Activated CD8-positive, alpha-beta T cell treated with anti-CD3 and anti-CD28 coated beads for 36 hours (primary cell): ENCODE results near the gene CGB3. TPM values are rescaled to one million over a fixed set of nuclear protein-coding genes. Genes with fewer than 3 reads are reported as not detected.

Experiments used
- ATAC-seq: fragments of 200-7000 bp; cut with Tn5 transposase; one replicate; pipeline ENCODE4 v1.10.0; 2021; ENCODE audit warnings: mild to moderate bottlenecking, moderate library complexity
- CTCF ChIA-PET: fragments of 350-600 bp; sonication (Branson Sonifier 250); formaldehyde crosslinking; loops from one replicate; lab custom pipeline; 2021; ENCODE audit warnings: antibody characterized with exemption; lab: Charles Lee
- POLR2A ChIA-PET: fragments of 350-600 bp; sonication (Branson Sonifier 250); formaldehyde crosslinking; loops from one replicate; lab custom pipeline; 2021; ENCODE audit warnings: antibody characterized with exemption; lab: Charles Lee
- DNase-seq: peaks from one replicate; pipeline ENCODE4 v3.0.0-alpha.2; 2020
- H3K27ac Mint-ChIP-seq: one replicate; pipeline ENCODE4 v1.8.0; 2021; ENCODE audit warnings: mild to moderate bottlenecking, mixed read lengths
- H3K27me3 Mint-ChIP-seq: one replicate; pipeline ENCODE4 v1.8.0; 2021; ENCODE audit warnings: mixed read lengths
- H3K36me3 Mint-ChIP-seq: one replicate; pipeline ENCODE4 v1.8.0; 2021; ENCODE audit warnings: low read depth, mixed read lengths
- H3K4me1 Mint-ChIP-seq: one replicate; pipeline ENCODE4 v1.8.0; 2021; ENCODE audit warnings: low read depth, mixed read lengths
- H3K4me3 Mint-ChIP-seq: one replicate; pipeline ENCODE4 v1.8.0; 2021; ENCODE audit warnings: mild to moderate bottlenecking, moderate library complexity, mixed read lengths
- H3K9me3 Mint-ChIP-seq: one replicate; pipeline ENCODE4 v1.8.0; 2021; ENCODE audit warnings: mixed read lengths
- intact Hi-C: fragments of 100-400 bp; cut with micrococcal nuclease; formaldehyde crosslinking; loops from one replicate; pipeline ENCODE4 v1.10.0; 2022
- microRNA-seq: library from miRNA; unstranded; fragments of <30 nt; microRNA quantifications from one replicate; pipeline ENCODE4 v1.2.0, GENCODE V29; 2022; ENCODE audit warnings: borderline microRNAs expressed, borderline replicate concordance
- total RNA-seq, 2 experiments: library from RNA; stranded (reverse); gene quantifications; one replicate each; pipeline ENCODE4 v1.2.3, GENCODE V29; 2021
- TF ChIP-seq, protein P1 (sequence below): fragments of 200-600 bp; IDR thresholded peaks from one replicate; pipeline ENCODE4 v1.8.0; 2022; ENCODE audit warnings: antibody characterized with exemption, mild to moderate bottlenecking

The CGB3 gene
- total RNA-seq, 2 experiments from 2014 or later: not detected

- POLR2A ChIA-PET: interaction anchor here (3.1 to 4.9 kb wide), 2 partner anchors 10 to 15 kb away, joined by 8 to 36 read pairs; partner anchors contain the start of gene FTL
- intact Hi-C loops: no loop called here
- H3K9me3 Mint-ChIP-seq: no peaks in the 10 kb centered on the region
These were observed 47.1 kb downstream of the CGB3 start for GRCh38 chr19:48977061-48977460.

GRCh38 chr19:48975947-48976847 lies 47.9 kb downstream of the CGB3 start:
- TF ChIP-seq, protein P1, sequence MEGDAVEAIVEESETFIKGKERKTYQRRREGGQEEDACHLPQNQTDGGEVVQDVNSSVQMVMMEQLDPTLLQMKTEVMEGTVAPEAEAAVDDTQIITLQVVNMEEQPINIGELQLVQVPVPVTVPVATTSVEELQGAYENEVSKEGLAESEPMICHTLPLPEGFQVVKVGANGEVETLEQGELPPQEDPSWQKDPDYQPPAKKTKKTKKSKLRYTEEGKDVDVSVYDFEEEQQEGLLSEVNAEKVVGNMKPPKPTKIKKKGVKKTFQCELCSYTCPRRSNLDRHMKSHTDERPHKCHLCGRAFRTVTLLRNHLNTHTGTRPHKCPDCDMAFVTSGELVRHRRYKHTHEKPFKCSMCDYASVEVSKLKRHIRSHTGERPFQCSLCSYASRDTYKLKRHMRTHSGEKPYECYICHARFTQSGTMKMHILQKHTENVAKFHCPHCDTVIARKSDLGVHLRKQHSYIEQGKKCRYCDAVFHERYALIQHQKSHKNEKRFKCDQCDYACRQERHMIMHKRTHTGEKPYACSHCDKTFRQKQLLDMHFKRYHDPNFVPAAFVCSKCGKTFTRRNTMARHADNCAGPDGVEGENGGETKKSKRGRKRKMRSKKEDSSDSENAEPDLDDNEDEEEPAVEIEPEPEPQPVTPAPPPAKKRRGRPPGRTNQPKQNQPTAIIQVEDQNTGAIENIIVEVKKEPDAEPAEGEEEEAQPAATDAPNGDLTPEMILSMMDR: peak; percentile 26
- H3K36me3 Mint-ChIP-seq: peaks cover 24% of the 10 kb centered on the region
- intact Hi-C loops: no loop called here
- no peaks in the 10 kb centered on the region for H3K9me3 Mint-ChIP-seq
- peak; percentile 78 for DNase-seq
- ChIA-PET CTCF (interaction anchor here (0.9 to 10.0 kb wide), 10 partner anchors 9 to 188 kb away, joined by 3 to 101 read pairs (median 6); partner anchors contain the start of genes BAX, GYS1 and RUVBL2), POLR2A (interaction anchor here (1.2 to 4.9 kb wide), 3 partner anchors 10 to 16 kb away, joined by 4 to 36 read pairs (median 8); partner anchors contain the start of gene FTL)
- H3K27me3 Mint-ChIP-seq: no peaks in the 10 kb centered on the region
- peaks cover 17% of the 10 kb centered on the region for H3K4me1 Mint-ChIP-seq
- no peak overlapping the region for H3K4me3 Mint-ChIP-seq
- ATAC-seq: peak; percentile 62
- H3K27ac Mint-ChIP-seq: peak overlapping the region; percentile 46

More at GRCh38 chr19:48977061-48977460, 47.1 kb downstream of the CGB3 start:
- H3K36me3 Mint-ChIP-seq: peaks cover 28% of the 10 kb centered on the region
- CTCF ChIA-PET: interaction anchor here (1.5 to 10.0 kb wide), 7 partner anchors 10 to 189 kb away, joined by 3 to 101 read pairs (median 6); partner anchors contain the start of genes BAX, GYS1 and RUVBL2
- H3K27ac Mint-ChIP-seq: no peak overlapping the region
- no peak overlapping the region for H3K4me3 Mint-ChIP-seq
- peaks cover 17% of the 10 kb centered on the region for H3K4me1 Mint-ChIP-seq
- no peaks in the 10 kb centered on the region for H3K27me3 Mint-ChIP-seq
- no peak for DNase-seq
- TF ChIP-seq, protein P1: no peak
- ATAC-seq: no peak

Small RNA genes lying within 50 kb of the gene (microRNA-seq; reads per million reads assigned to microRNA genes)
- gene MIR6798: not detected

Other genes with a start within 250 kb of the CGB3 start
- 10 to 100 TPM; 59.5 to 63.3 TPM for gene BCAT2, start 213.3 kb downstream of the CGB3 start, total RNA-seq
- under 1 TPM; 0.47 to 0.56 TPM for gene HSD17B14, start 187.8 kb downstream of the CGB3 start, total RNA-seq
- 1 to 10 TPM; 9.4 to 9.7 TPM for gene PLEKHA4, start 155.7 kb downstream of the CGB3 start, total RNA-seq
- gene PPP1R15A, start 151.9 kb downstream of the CGB3 start, total RNA-seq: 10 to 100 TPM; 77.8 to 81.2 TPM
- gene TULP2, start 125.6 kb downstream of the CGB3 start, total RNA-seq: under 1 TPM; 0.68 to 0.85 TPM
- gene NUCB1, start 124.0 kb downstream of the CGB3 start, total RNA-seq: 100 to 1,000 TPM; 102 to 114 TPM
- 1 to 10 TPM; 1.4 to 2.8 TPM for gene DHDH, start 90.6 kb downstream of the CGB3 start, total RNA-seq
- gene BAX, start 69.5 kb downstream of the CGB3 start, total RNA-seq: 100 to 1,000 TPM; 182 to 189 TPM
- gene FTL, start 59.0 kb downstream of the CGB3 start, total RNA-seq: 1,000 to 10,000 TPM; 1,296 to 1,324 TPM
- 10 to 100 TPM; 58.1 to 58.7 TPM for gene GYS1, start 31.0 kb downstream of the CGB3 start, total RNA-seq
- 100 to 1,000 TPM; 175 to 176 TPM for gene RUVBL2, start 30.4 kb downstream of the CGB3 start, total RNA-seq
- not detected for gene LHB, start 7.2 kb downstream of the CGB3 start, total RNA-seq
- gene CGB2, start 7.6 kb upstream of the CGB3 start, total RNA-seq: not detected
- not detected for gene CGB1, start 12.6 kb upstream of the CGB3 start, total RNA-seq
- gene CGB5, start 19.5 kb upstream of the CGB3 start, total RNA-seq: not detected
- not detected for gene CGB8, start 24.8 kb upstream of the CGB3 start, total RNA-seq
- gene CGB7, start 33.4 kb upstream of the CGB3 start, total RNA-seq: not detected
- not detected for gene NTF4, start 40.5 kb upstream of the CGB3 start, total RNA-seq
- not detected for gene KCNA7, start 48.4 kb upstream of the CGB3 start, total RNA-seq
- 100 to 1,000 TPM; 187 to 188 TPM for gene SNRNP70, start 61.1 kb upstream of the CGB3 start, total RNA-seq
- gene LIN7B, start 90.0 kb upstream of the CGB3 start, total RNA-seq: 1 to 10 TPM; 2.1 to 4.4 TPM
- gene C19orf73, start 94.8 kb upstream of the CGB3 start, total RNA-seq: 1 to 10 TPM; 1.5 to 2.0 TPM
- 1 to 10 TPM; 3.9 to 5.1 TPM for gene PPFIA3, start 95.2 kb upstream of the CGB3 start, total RNA-seq
- gene HRC, start 131.1 kb upstream of the CGB3 start, total RNA-seq: not detected
- gene TRPM4, start 133.5 kb upstream of the CGB3 start, total RNA-seq: under 1 TPM; 0.40 to 0.54 TPM